Measurements from ENCODE around the gene BOLA2B.
"Not testable (repeated sequence)": the region's sequence is repeated elsewhere in the genome, so short reads cannot be mapped to it uniquely, and the experiment has no call there.

The BOLA2B gene

DNA sequence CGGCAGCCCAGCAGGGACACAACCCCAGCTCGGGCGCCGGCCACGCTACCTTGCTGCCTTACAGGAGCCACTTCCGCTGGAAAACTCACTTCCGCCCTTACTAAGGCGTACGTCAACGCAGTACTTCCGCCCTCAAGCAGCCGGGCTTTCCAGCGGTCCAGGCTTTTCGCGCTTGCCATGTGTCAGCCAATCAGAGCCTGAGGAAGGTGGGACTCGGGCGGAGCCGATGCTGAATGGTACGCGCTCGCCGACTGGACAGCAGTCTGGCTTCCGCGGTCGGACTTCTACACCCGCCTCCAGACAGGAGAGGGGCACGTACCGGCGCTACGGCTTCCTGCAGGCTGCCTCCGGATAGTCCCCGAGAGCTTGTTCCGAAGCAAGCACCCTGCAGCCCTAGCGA, at the start of gene BOLA2B, which contains the start of gene SLX1A:
Gene BOLA2B, minus strand, starts transcription at position 52 of the 400 bp plus-strand sequence. CDS start 71 bp downstream, outside the sequence.
Gene SLX1A, plus strand, starts transcription at position 261 of the 400 bp plus-strand sequence. CDS start 210 bp downstream, outside the sequence.
- not testable (repeated sequence) for H3K27ac ChIP-seq

DNA sequence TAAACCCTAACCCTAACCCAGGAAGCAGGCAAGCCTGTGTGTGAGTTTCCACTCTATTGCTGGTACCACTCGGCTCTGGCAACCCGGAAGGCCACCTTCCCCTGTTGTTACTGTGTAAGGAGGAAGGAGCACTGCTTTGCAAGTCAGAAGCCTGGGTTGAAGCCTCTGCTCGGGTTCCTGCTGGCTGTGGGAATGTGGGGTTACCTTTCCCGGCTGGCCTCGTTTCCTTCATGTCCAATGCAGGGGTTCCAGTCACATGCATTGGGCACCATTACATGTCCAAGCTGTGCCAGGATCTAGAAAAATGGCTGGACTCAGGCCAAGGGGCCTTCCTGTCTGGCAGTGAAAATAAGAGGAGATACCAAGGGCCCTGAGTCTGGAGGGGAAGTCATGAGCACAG, 23.6 kb upstream of the BOLA2B start:
- not testable (repeated sequence) for H3K27ac ChIP-seq

DNA sequence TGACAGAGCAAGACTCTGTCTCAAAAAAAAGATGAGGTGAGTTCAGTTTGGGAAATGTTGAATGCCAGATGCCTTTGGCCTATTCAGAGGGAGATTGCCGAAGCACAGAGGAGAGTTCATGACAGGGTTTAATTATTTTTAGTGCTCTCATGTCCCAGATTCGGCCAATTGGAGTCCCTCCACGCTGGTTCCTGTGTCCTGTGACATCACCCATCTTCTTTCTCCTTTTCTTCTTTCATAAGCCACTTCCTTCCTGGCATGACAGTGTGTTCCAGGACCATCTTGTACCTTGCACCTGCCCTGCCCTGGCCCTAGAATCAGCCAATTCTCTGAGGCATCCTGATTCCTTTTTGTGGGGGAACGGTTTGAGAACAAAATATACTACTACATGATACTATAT, 17.9 kb upstream of the BOLA2B start:
- H3K27ac ChIP-seq, result not testable (repeated sequence)

DNA sequence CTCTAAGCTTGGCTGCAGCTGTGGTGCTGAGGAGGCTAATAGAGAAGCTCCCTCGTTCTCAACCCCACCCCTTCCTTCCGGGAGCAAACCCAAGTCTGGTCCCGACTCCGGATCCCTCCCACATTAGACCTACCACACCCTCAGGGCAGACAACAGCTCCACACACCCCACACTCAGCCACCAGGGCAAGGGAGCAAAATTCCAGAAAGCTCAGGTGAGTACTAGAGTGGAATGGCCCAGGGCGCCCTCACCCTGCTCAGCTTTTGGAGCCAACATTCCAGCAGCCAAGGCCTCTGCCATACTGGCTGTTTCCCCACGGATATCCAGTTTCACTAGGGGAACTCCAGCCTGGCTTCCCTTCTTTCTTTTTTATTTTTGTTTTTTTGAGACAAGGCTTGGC, 15.6 kb upstream of the BOLA2B start:
- not testable (repeated sequence) for H3K27ac ChIP-seq

DNA sequence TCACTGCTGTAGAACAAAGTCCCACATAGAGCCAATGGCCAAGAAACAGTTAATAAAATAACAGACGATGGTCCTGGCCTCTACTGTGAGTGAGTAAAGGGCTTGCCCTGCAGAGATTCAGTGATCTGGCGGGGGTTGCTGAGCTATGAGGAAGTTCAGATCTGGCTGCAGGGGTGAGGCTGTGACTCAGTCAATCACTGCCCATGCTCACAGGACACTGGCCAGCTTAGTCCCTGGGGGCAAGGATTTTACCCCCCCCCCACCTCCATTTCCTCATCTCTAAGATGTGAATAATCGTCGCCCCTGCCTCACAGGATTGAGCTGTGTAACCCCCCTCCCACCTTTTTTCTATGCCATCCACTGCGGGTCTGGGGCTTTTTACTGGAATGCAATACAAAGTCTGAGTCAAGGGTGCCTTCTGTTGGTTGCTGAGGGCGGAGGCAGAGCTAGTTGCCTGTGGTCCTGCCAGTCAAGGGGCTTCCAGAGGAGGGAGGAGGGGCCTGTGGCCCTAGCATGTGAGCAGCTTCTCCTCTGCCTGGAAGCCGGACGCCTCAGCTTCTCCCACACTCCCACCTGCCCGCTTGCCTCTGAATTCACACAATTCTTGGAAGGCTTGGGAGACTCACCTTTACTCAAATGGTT, 13.7 kb upstream of the BOLA2B start:
- H3K27ac ChIP-seq, result not testable (repeated sequence)

DNA sequence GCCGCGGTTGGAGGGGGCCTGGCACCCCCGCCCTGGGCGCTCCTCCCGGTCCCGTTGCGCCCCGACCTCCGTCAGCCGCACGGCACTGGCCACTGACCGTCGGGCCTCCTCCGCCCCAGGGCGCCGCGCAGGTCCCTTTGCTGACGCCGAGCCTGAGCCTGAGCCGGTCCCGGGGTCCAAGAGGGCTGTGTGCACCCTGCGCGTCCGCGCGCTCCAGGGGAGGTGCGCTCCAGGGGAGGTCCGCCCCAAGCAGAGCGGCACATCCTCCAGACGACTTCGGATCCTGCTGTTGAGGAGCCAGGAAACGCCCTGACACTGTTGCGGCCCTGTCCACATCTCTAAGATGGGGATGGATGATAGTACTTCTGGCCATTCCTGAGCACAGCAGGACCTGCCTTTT, 12.8 kb upstream of the BOLA2B start:
- not testable (repeated sequence) for H3K27ac ChIP-seq

DNA sequence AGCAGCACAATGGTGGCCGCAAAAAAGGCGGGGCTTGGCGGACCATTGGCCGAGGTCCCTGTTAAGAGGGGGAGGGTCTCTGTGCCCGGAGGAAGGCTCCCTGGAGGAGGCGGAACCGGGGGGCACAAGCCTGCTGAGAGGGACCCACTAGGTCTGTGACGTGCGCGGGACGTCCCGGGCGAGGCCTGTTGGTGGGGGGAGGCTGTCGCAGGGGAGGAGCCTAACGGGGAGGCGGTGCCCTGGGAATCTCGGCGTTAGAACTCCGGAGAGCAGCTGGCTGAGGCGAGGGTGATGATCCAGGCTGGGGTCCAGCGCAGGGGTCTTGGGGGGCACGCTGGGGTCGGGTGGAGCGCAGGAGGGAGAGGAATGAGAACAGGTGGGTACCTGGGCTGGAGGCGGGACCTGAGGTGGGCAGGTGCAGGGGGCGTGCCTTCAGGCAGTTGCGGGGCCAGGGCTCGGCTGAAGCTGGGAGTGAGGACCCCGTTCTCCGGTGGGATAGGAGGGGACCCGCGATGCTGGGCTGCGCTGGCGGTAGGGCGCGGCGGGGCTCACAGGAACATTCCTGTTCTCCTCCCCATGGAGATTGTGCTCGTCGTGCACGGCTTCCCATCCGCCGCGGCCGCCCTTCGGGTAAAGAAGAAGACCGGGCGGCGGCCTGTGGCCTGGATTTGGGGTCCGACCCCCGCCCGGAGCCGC, 12.2 kb upstream of the BOLA2B start:
- H3K27ac ChIP-seq, result not testable (repeated sequence)

DNA sequence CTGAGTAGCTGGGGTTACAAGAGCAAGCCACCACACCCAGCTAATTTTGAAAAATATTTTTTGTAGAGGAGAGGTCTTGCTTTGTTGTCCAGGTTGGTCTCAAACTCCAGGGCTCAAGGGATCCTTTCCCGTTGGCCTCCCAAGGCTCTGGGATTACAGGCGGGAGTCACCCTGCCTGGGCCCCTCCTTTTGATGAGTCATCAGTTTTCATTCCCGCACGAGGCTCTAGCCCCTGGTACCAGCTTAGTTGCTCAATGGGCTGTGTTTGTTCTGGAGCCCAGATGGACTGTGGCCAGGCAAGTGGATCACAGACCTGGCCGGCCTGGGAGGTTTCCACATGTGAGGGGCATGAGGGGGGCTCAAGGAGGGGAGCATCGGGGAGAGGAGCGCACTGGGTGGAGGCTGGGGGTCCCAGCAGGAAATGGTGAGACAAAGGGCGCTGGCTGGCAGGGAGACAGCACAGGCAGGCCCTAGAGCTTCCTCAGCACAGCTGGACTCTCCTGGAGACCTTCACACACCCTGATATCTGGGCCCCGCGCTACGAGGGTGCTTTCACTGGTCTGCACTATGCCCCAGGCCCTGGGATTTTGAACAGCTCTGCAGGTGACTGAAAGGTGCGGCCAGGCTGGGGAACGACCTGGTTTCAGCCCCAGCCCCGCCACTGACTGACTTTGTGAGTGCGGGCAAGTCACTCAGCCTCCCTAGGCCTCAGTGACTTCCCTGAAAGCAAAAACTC, 6.3 kb upstream of the BOLA2B start:
- H3K27ac ChIP-seq, result not testable (repeated sequence)

DNA sequence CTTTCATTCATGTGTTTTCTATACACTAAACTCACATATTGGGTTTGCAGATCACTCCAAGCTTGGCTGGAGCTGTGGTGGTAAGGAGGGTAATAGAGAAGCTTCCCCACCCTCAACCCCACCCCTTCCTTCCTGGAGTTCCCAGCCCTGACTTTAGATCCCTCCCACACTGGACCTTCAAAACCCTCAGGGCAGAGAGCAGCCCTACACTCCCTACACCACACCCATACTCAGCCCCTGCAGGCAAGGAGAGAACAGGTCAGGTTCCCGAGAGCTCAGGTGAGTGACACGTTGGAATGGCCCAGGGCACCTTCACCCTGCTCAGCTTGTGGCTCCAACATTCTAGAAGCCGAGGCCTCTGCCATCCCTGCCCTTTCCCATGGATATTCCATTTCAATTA, 5.6 kb upstream of the BOLA2B start, which contains the start of gene SULT1A3:
Gene SULT1A3, plus strand, starts transcription at position 207 of the 400 bp plus-strand sequence. CDS start 1,474 bp downstream, outside the sequence.
- H3K27ac ChIP-seq, result not testable (repeated sequence)

DNA sequence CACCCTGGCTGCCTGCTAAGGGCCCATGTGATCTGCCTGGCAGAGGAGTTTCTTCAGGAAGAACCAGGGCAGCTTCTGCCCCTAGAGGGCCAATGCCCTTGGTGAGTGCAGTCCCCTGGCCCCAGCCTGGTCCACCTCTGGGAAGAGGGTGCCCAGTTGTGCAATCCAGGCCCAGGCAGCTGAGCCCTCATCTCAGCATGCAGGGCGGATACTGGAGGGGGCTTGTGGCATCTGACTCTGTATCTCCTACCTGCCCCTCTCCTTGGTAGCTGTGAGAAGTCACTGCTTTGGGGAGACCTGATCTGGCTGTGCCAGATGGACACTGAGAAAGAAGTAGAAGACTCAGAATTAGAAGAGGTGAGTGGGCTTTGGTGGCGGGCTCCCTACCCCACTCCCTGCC, 3.5 kb upstream of the BOLA2B start:
- H3K27ac ChIP-seq, result not testable (repeated sequence)

DNA sequence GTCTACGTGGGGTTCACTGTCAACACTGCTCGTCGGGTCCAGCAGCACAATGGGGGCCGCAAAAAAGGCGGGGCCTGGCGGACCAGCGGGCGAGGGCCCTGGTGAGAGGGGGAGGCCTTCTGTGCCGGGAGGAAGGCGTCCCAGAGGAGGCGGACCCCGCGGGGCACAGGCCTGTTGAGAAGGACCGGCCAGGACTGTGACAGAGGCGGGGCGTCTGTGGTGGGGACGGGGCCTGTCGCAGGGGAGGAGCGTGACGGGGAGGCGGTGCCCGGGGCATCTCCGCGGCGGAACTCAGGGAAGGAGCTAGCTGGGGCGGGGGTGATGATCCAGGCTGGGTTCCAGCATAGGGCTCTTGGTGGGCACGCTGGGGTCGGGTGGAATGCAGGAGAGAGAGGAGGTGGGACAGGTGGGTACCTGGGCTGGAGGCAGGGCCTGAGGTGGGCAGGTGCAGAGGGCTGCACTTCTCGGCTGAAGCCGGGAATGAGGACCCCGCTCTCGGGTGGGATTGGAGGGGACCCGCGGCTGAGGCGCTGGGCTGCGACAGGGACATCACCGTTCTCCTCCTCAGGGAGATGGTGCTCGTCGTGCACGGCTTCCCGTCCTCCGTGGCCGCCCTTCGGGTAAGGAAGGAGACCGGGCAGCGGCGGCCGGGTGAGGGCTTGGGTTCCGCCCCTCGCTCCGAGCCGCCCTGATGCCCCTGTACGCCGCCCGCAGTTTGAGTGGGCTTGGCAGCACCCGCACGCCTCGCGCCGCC, 883 bp upstream of the BOLA2B start:
- H3K27ac ChIP-seq, result not testable (repeated sequence)

DNA sequence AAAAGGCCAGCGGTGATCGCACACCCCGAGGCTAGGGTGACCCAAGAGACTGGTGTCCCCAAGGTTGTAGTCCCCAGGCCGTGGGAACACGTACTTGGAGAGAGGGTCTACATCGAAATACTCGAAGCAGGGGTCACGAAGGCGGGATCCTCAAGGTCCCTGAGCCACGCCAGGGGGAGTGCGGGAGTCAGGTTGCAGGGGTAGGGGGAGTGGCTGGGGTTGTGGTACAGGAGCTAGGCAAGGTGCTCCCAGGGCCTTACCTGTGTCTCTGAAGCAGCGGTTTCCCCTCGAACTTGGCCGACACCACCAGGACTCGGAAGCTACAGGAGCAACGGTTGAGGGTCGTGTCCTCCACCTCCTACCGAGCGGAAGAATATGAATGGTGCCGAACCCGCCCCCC, 368 bp downstream of the BOLA2B start:
- not testable (repeated sequence) for H3K27ac ChIP-seq

DNA sequence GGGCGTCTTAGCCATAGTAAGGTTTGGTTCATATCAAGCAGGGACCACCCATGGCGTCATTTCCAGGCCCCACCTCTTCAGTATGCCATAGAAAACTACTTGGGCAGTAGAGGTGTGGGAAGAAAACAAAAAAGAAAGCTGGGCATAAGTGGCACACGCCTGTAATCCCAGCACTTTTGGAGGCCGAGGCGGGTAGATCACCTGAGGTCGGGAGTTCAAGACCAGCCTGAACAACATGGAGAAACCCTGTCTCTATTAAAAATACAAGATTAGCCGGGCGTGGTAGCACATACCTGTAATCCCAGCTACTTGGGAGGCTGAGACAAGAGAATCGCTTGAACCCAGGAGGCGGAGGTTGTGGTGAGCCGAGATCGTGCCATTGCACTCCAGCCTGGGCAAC, 2.3 kb downstream of the BOLA2B start:
- H3K27ac ChIP-seq, result not testable (repeated sequence)

DNA sequence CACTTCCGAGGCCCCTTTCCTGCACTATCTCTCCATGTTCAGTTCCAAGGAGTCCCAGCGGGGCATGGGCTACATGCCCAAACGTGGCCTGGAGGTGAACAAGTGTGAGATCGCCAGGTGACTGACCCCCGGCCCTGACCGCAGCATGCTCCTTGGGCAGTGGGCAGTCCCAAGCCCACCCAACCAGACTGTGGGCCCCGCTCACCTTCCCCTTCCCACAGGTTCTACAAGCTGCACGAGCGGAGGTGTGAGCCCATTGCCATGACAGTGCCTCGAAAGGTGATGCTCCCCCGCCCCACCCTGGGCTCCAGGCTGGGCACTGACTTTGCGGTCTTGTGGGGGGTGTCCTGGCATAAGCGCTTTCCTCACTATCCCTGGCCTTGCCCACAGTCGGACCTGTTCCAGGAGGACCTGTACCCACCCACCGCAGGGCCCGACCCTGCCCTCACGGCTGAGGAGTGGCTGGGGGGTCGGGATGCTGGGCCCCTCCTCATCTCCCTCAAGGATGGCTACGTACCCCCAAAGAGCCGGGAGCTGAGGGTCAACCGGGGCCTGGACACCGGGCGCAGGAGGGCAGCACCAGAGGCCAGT, 5.4 kb downstream of the BOLA2B start:
- no peak overlapping the region for H3K27ac ChIP-seq
- no peak for TF ChIP-seq ZFX (IDR thresholded peaks at IDR 0.05)
- TF ChIP-seq, protein P1, sequence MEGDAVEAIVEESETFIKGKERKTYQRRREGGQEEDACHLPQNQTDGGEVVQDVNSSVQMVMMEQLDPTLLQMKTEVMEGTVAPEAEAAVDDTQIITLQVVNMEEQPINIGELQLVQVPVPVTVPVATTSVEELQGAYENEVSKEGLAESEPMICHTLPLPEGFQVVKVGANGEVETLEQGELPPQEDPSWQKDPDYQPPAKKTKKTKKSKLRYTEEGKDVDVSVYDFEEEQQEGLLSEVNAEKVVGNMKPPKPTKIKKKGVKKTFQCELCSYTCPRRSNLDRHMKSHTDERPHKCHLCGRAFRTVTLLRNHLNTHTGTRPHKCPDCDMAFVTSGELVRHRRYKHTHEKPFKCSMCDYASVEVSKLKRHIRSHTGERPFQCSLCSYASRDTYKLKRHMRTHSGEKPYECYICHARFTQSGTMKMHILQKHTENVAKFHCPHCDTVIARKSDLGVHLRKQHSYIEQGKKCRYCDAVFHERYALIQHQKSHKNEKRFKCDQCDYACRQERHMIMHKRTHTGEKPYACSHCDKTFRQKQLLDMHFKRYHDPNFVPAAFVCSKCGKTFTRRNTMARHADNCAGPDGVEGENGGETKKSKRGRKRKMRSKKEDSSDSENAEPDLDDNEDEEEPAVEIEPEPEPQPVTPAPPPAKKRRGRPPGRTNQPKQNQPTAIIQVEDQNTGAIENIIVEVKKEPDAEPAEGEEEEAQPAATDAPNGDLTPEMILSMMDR (conservative IDR thresholded peaks at IDR 0.05), result no peak
